A673 (cell line): Measurements from ENCODE around the gene NT5E. TPM values are rescaled to one million over a fixed set of nuclear protein-coding genes. Genes with fewer than 3 reads are reported as not detected.

Experiments
- BruUV-seq: library from RNA; stranded (reverse); fragments of 400-500 nt; replicated peaks from 2 replicates; lab custom pipeline; 2021; lab: Mats Ljungman, UMichigan
- CTCF ChIA-PET: fragments of 300-600 bp; sonication (Branson Sonifier 250); formaldehyde crosslinking; loops from one replicate; lab custom pipeline; 2022; ENCODE audit warnings: antibody characterized with exemption; lab: Charles Lee
- POLR2A ChIA-PET: fragments of 300-600 bp; sonication (Branson Sonifier 250); formaldehyde crosslinking; loops from one replicate; lab custom pipeline; 2022; ENCODE audit warnings: antibody characterized with exemption; ENCODE audit not compliant: low non-redundant PET; lab: Charles Lee
- DNase-seq: peaks from one replicate; pipeline ENCODE4 v3.0.0-alpha.2; 2015; ENCODE audit warnings: low spot score
- H3K27ac ChIP-seq: fragments of 200-600 bp; sonication (generic); 2 replicates; pipeline ENCODE4 v1.5.1; 2016; ENCODE audit warnings: mixed run types, low read depth, mild to moderate bottlenecking, mixed read lengths, antibody characterized with exemption, low read length; ENCODE audit not compliant: poor library complexity, severe bottlenecking
- H3K27me3 ChIP-seq: fragments of 200-600 bp; sonication (generic); replicated peaks from 2 replicates; pipeline ENCODE4 v1.6.1; 2017; ENCODE audit warnings: mixed run types, low read depth, mild to moderate bottlenecking, mixed read lengths, antibody characterized with exemption, low read length; ENCODE audit not compliant: insufficient read depth, poor library complexity
- H3K36me3 ChIP-seq: fragments of 200-600 bp; sonication (generic); 2 replicates; pipeline ENCODE4 v1.6.1; 2016; ENCODE audit warnings: mixed run types, mild to moderate bottlenecking, mixed read lengths, antibody characterized with exemption, low read length; ENCODE audit not compliant: insufficient read depth, poor library complexity, severe bottlenecking
- H3K4me1 ChIP-seq: fragments of 200-600 bp; sonication (generic); 2 replicates; pipeline ENCODE4 v1.6.1; 2017; ENCODE audit warnings: mixed run types, mild to moderate bottlenecking, mixed read lengths, antibody characterized with exemption, low read length; ENCODE audit not compliant: insufficient read depth, poor library complexity, severe bottlenecking
- H3K4me3 ChIP-seq: fragments of 200-600 bp; sonication (generic); 2 replicates; pipeline ENCODE4 v1.5.1; 2016; ENCODE audit warnings: low read depth, mixed run types, mild to moderate bottlenecking, mixed read lengths, low read length; ENCODE audit not compliant: poor library complexity, severe bottlenecking
- H3K9me3 ChIP-seq: fragments of 200-600 bp; sonication (generic); 2 replicates; pipeline ENCODE4 v1.6.1; 2016; ENCODE audit warnings: mixed run types, low read depth, mild to moderate bottlenecking, mixed read lengths, antibody characterized with exemption, low read length; ENCODE audit not compliant: poor library complexity, severe bottlenecking
- CTCF ChIP-seq: fragments of 300-800, 200-600 bp; sonication (generic); conservative IDR thresholded peaks from 2 replicates; pipeline ENCODE4 v1.5.1; 2017; ENCODE audit warnings: low read depth, mild to moderate bottlenecking, antibody characterized with exemption, low read length, moderate library complexity, mixed read lengths
- EZH2 ChIP-seq: fragments of 200-600 bp; sonication (generic); IDR thresholded peaks from 2 replicates; pipeline ENCODE4 v1.6.1; 2017; ENCODE audit warnings: borderline replicate concordance, low read depth, mild to moderate bottlenecking, mixed read lengths, antibody characterized with exemption, low read length; ENCODE audit not compliant: poor library complexity, severe bottlenecking
- intact Hi-C: fragments of 100-400 bp; cut with micrococcal nuclease; formaldehyde crosslinking; loops from one replicate; pipeline ENCODE4 v1.10.0; 2022; ENCODE audit not compliant: unreplicated experiment
- total RNA-seq: library from RNA; stranded (reverse); gene quantifications from 2 replicates; pipeline ENCODE4 v1.2.3, GENCODE V29; 2021

NT5E gene
- total RNA-seq, 1 experiment from 2014 or later: 32.7 TPM

GRCh38 chr6:85453052-85453451 is 3.2 kb downstream of the NT5E start:
- no TSS peak for BruUV-seq
- TF ChIP-seq EZH2 (no peak), CTCF (no peak)
- intact Hi-C loops: no loop called here
- ChIA-PET POLR2A (no interaction called here), CTCF (no interaction called here)
- Histone ChIP-seq H3K27ac (no peak overlapping the region), H3K9me3 (no peaks in the 10 kb centered on the region), H3K27me3 (peaks cover 5% of the 10 kb centered on the region), H3K36me3 (no peaks in the 10 kb centered on the region), H3K4me1 (peaks cover 11% of the 10 kb centered on the region), H3K4me3 (no peak overlapping the region)
- no peak for DNase-seq

- ChIA-PET CTCF (no interaction called here), POLR2A (no interaction called here)
- Histone ChIP-seq H3K36me3 (no peaks in the 10 kb centered on the region), H3K27me3 (peaks cover 5% of the 10 kb centered on the region), H3K4me3 (no peak overlapping the region), H3K27ac (no peak overlapping the region), H3K4me1 (peaks cover 15% of the 10 kb centered on the region), H3K9me3 (no peaks in the 10 kb centered on the region)
- DNase-seq: no peak
- BruUV-seq: no TSS peak
- TF ChIP-seq CTCF (no peak), EZH2 (no peak)
- intact Hi-C loops: no loop called here
Observed at GRCh38 chr6:85453490-85453889, 3.6 kb downstream of the NT5E start.

- Histone ChIP-seq H3K36me3 (no peaks in the 10 kb centered on the region), H3K27me3 (no peaks in the 10 kb centered on the region), H3K9me3 (no peaks in the 10 kb centered on the region), H3K4me1 (peaks cover 31% of the 10 kb centered on the region), H3K4me3 (no peak overlapping the region), H3K27ac (no peak overlapping the region)
- ChIA-PET CTCF (no interaction called here), POLR2A (no interaction called here)
- TF ChIP-seq CTCF (no peak), EZH2 (no peak)
- BruUV-seq: no TSS peak
- intact Hi-C loops: no loop called here
- DNase-seq: no peak
Observed at GRCh38 chr6:85455471-85456026, 5.7 kb downstream of the NT5E start.
